Smooth muscle cell (in vitro differentiated cells): Measurements from ENCODE around the gene MOB3B. TPM values are rescaled to one million over a fixed set of nuclear protein-coding genes. Genes with fewer than 3 reads are reported as not detected.

ENCODE experiments used
- DNase-seq: peaks from one replicate; lab custom pipeline; 2025; ENCODE audit not compliant: unreplicated experiment; lab: John Stamatoyannopoulos, UW
- H2AFZ ChIP-seq: fragments of 200-600 bp; sonication (generic); 2 replicates; pipeline ENCODE4 v1.6.0; 2016; ENCODE audit warnings: antibody characterized with exemption, low read depth, mild to moderate bottlenecking
- H3F3A ChIP-seq: fragments of 200-600 bp; sonication (generic); 2 replicates; pipeline ENCODE4 v1.6.0; 2017; ENCODE audit warnings: antibody characterized with exemption, low read depth
- H3K27ac ChIP-seq: fragments of 200-600 bp; sonication (generic); 2 replicates; pipeline ENCODE4 v1.5.1; 2016; ENCODE audit warnings: low read depth, mild to moderate bottlenecking
- H3K27me3 ChIP-seq: fragments of 200-600 bp; sonication (generic); 2 replicates; pipeline ENCODE4 v1.6.1; 2016; ENCODE audit warnings: low read depth, mild to moderate bottlenecking
- H3K36me3 ChIP-seq: fragments of 200-600 bp; sonication (generic); 2 replicates; pipeline ENCODE4 v1.5.1; 2016; ENCODE audit warnings: low read depth
- H3K4me1 ChIP-seq: fragments of 200-600 bp; sonication (generic); 2 replicates; pipeline ENCODE4 v1.5.1; 2016; ENCODE audit warnings: low read depth
- H3K4me2 ChIP-seq: fragments of 200-600 bp; sonication (generic); 2 replicates; pipeline ENCODE4 v1.6.0; 2016; ENCODE audit warnings: mild to moderate bottlenecking
- H3K4me3 ChIP-seq: fragments of 200-600 bp; sonication (generic); 2 replicates; pipeline ENCODE4 v1.5.1; 2016; ENCODE audit warnings: mild to moderate bottlenecking
- H3K79me2 ChIP-seq: fragments of 200-600 bp; sonication (generic); 2 replicates; pipeline ENCODE4 v1.6.0; 2016; ENCODE audit warnings: low read depth, mild to moderate bottlenecking
- H3K9ac ChIP-seq: fragments of 200-600 bp; sonication (generic); 2 replicates; pipeline ENCODE4 v1.6.0; 2016; ENCODE audit warnings: low read depth
- H3K9me3 ChIP-seq: fragments of 200-600 bp; sonication (generic); replicated peaks from 2 replicates; pipeline ENCODE4 v1.5.1; 2016; ENCODE audit warnings: low read depth
- H4K20me1 ChIP-seq: fragments of 200-600 bp; sonication (generic); 2 replicates; pipeline ENCODE4 v1.6.0; 2016; ENCODE audit warnings: low read depth
- WGBS: methylation state at CpG from one replicate; pipeline ENCODE4 v1.1.7; 2016; ENCODE audit warnings: low lambda C conversion rate; 5-methylcytosine and 5-hydroxymethylcytosine counted together
- polyA plus RNA-seq: library from polyadenylated mRNA; unstranded; fragments of >200 nt; fragmentation: Nextera tagmentation; extraction: Ambion mirVana; gene quantifications from 2 replicates; pipeline ENCODE4 v1.2.1, GENCODE V29; 2016
- total RNA-seq: library from RNA; depleted of rRNA; stranded (reverse); fragments of >200 nt; gene quantifications from 2 replicates; pipeline ENCODE4 v1.2.3, GENCODE V29; 2014
- TF ChIP-seq, protein P1 (sequence below): fragments of 200-600 bp; sonication (generic); IDR thresholded peaks from 2 replicates; pipeline ENCODE4 v1.5.1; 2017; ENCODE audit warnings: borderline replicate concordance, mild to moderate bottlenecking, antibody characterized with exemption; ENCODE audit not compliant: insufficient read depth, poor library complexity, severe bottlenecking

MOB3B gene
- total and polyA plus RNA-seq, 2 experiments from 2014 or later, result 1.7 to 5.8 TPM

DNA sequence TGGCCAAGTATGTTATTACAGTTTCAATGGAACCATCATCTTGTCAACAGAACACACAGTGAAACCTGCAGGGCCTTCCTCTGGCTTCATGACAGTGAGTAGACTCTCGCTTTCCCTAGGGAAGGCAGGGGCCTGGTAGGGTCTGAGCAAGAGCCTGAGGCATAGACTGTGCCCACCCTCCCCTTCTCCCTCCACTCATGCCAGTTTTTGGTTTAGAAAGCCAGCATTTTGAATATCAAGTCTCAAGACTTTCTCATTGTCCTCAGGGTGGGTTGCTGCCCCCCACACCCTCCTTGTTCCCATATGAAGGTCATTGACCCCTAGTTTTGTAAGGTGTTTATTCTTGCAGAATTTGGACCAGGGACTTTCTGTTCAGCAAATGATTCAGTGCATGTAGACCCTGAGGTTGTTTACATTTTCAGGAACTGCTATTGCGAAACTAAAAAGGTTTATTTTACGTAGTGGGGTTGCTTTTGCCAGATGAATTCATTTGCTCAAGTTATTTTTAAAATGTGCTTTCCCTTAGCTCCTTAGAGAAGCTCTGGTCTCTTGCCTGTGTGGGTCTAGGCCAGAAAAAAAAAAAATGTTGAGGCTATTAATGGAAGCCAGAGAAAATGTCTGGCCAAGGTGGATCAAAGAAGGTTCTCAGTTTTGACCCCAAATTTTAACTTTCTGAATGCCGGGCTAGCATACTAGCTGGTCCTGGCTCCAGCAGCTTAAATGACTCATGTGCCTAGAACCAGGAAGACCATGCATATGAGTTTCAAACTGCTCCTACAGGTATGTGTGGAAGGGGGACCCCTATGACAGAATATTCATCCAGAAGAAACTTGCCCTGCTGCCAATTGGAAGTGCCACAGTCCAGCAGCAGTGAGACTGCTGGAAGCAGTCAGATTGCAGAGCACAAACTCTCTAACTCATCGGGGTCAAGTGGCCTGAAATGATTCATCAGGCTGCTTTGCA is 10.1 kb upstream of the MOB3B start:
- H3K4me3 ChIP-seq, result no peak overlapping the region
- no peak overlapping the region for H2AFZ ChIP-seq
- no peaks in the 10 kb centered on the region for H3K36me3 ChIP-seq
- H4K20me1 ChIP-seq, result no peaks in the 10 kb centered on the region
- H3F3A ChIP-seq, result no peaks in the 10 kb centered on the region
- DNase-seq, result no peak
- no peaks in the 10 kb centered on the region for H3K4me1 ChIP-seq
- peak overlapping the region; percentile 22 for H3K4me2 ChIP-seq
- H3K79me2 ChIP-seq, result no peaks in the 10 kb centered on the region
- peak overlapping the region; percentile 1 for H3K27ac ChIP-seq
- WGBS, result 78% methylated on average over 5 of the region's 5 CpGs
- TF ChIP-seq, protein P1, sequence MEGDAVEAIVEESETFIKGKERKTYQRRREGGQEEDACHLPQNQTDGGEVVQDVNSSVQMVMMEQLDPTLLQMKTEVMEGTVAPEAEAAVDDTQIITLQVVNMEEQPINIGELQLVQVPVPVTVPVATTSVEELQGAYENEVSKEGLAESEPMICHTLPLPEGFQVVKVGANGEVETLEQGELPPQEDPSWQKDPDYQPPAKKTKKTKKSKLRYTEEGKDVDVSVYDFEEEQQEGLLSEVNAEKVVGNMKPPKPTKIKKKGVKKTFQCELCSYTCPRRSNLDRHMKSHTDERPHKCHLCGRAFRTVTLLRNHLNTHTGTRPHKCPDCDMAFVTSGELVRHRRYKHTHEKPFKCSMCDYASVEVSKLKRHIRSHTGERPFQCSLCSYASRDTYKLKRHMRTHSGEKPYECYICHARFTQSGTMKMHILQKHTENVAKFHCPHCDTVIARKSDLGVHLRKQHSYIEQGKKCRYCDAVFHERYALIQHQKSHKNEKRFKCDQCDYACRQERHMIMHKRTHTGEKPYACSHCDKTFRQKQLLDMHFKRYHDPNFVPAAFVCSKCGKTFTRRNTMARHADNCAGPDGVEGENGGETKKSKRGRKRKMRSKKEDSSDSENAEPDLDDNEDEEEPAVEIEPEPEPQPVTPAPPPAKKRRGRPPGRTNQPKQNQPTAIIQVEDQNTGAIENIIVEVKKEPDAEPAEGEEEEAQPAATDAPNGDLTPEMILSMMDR, result no peak
- H3K9me3 ChIP-seq, result no peaks in the 10 kb centered on the region
- H3K27me3 ChIP-seq, result no peaks in the 10 kb centered on the region
- H3K9ac ChIP-seq, result no peak overlapping the region

DNA sequence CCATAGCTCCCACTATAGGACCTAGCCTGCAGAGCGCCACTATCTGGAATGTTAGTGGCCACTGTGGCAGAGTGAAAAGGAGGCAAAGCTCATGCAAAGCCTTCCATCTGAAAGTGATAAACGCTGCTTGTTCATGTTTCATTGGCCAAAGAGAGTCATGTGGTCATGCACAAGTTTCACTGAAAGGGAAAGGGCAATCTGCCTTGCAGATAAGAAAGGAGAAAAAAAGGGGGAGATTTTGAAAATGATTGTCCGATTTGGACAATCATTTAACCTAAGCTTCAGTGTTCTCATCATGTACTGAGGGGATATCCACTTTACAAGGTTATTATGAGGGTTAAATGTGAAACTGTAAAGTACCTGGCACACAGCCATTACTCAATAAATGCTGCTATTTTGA is 9.0 kb upstream of the MOB3B start:
- H3K27me3 ChIP-seq, result no peaks in the 10 kb centered on the region
- H3K9ac ChIP-seq, result no peak overlapping the region
- DNase-seq, result no peak
- no peak overlapping the region for H2AFZ ChIP-seq
- no peaks in the 10 kb centered on the region for H3K36me3 ChIP-seq
- H3K79me2 ChIP-seq, result no peaks in the 10 kb centered on the region
- H3K9me3 ChIP-seq, result no peaks in the 10 kb centered on the region
- no peaks in the 10 kb centered on the region for H4K20me1 ChIP-seq
- H3K4me1 ChIP-seq, result no peaks in the 10 kb centered on the region
- no peak overlapping the region for H3K4me3 ChIP-seq
- no peak overlapping the region for H3K4me2 ChIP-seq
- TF ChIP-seq, protein P1, result no peak
- no peak overlapping the region for H3K27ac ChIP-seq
- 96% methylated on average over 3 of the region's 3 CpGs for WGBS
- no peaks in the 10 kb centered on the region for H3F3A ChIP-seq

DNA sequence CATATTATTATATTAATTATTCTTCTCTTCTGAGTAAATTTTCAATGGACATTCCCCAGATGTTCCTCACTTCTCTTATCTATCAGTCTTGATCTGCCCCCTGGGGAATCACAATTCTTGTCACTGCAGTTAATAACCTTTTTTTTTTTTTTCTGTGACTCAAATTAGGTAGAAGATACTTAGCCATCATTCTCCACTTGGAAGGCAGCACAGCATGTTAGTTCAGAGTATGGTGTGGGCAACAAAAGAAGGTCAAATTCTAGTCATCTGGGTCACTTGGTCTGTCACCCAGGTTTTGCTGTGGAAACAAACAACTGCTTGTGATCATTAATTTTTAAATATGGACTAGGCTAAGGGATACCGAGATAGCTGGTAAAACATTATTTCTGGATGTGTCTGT is 8.1 kb upstream of the MOB3B start:
- H3F3A ChIP-seq, result no peaks in the 10 kb centered on the region
- no peak for DNase-seq
- H3K4me1 ChIP-seq, result no peaks in the 10 kb centered on the region
- H3K4me2 ChIP-seq, result no peak overlapping the region
- no peaks in the 10 kb centered on the region for H3K9me3 ChIP-seq
- H3K4me3 ChIP-seq, result no peak overlapping the region
- H3K9ac ChIP-seq, result no peak overlapping the region
- no peaks in the 10 kb centered on the region for H4K20me1 ChIP-seq
- H2AFZ ChIP-seq, result no peak overlapping the region
- no peak overlapping the region for H3K27ac ChIP-seq
- no peaks in the 10 kb centered on the region for H3K27me3 ChIP-seq
- H3K36me3 ChIP-seq, result no peaks in the 10 kb centered on the region
- H3K79me2 ChIP-seq, result no peaks in the 10 kb centered on the region
- WGBS, result 100% methylated on average over 1 of the region's 1 CpG
- TF ChIP-seq, protein P1, result no peak
